DMS53 treated with DMSO at 0.1 percent for 48 hours (cell line): ENCODE results near the gene C5orf15.

Experiments used
- DNase-seq: peaks from one replicate; lab custom pipeline; 2025; ENCODE audit not compliant: unreplicated experiment; lab: John Stamatoyannopoulos, UW

Gene C5orf15

DNA sequence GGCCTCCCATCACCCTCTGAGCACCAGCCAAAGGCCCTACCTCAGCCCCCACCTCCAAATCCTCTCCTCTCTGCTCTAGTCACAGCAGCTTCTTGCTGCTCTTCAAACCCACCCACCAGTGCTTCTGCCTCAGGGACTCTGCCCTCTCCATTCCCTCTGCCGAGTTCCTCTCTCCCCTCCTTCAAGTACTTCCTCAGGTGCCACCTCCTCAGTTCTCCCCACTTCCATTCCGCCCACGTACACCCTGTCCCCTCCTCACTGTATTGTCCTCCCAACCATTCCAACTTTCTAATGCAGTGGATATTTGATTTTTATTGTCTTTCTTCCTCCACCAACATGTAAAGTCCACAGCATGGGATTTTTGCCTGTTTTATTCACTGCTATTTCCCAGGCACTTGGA, 43.2 kb downstream of the C5orf15 start:
- no peak for DNase-seq

DNA sequence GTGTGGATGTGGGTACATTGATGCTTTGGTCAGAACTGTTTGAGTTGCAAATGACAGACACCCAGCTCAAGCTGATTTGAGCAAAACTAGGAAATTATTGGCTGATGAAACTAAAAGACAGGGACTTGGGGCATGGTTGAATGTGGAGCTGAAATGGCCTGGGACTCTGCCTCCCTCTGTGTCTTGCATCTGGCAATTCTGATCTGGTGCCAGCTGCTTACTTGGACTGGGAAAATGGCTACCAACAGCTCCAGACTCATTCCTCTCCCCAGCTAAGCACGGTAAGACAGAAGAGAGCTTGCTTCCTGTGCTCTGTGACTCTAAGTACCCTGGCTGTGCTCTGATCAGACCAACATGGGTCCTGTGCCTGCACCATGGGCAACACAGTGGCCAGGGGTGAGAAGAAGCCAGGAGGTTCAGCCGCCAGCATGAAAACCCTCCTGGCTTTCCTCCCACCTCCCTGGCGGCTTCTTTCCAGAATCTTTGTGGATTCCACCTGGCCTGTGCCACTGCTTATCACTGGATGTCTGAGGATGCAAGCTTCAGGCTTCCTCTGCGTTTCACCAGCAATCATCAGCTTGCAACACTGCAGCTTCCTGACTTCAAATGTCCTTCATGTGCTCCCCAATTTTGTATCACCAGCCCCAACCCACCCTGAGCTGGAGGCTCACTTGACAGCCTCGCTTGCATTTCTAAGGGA, 44.1 kb downstream of the C5orf15 start:
- peak; percentile 54 for DNase-seq

DNA sequence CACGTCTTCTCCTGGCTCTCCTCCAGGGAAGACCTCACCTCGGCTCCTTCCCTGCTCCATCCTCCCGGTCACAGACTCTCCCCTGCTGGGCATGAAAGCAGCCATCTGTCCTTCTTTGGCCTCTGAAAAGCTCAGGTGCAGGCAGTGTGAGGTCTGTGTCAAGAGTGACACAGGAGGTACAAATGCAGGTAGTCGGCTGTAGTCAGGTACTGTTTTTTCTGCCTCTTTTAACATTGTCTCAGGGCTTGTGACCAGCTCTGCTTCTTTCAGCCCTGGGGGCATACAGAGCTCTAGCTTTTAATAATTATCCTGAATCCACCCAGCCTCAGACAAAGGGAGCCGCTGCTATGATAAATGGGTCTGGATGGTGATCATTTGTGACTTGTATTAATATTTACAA, 46.4 kb downstream of the C5orf15 start:
- DNase-seq, result no peak

DNA sequence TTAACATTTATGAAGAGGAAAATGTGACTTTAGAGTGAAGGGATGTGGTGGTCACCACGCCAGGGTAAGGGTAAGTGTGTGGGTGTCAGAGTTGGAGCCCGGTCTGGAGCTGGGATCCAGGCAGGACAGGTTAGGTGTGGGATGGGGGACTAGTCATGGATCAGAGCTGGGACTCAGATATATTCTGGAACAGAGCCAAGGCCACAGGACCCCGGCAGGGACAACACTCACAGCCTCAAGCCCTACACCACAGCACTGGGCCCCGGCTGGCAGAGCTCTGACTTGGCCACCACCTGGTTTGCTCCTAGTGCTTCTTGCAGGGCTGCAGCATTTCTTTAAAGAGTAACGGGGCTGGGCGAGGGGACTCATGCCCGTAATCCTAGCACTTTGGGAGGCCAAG, 47.4 kb downstream of the C5orf15 start:
- no peak for DNase-seq

DNA sequence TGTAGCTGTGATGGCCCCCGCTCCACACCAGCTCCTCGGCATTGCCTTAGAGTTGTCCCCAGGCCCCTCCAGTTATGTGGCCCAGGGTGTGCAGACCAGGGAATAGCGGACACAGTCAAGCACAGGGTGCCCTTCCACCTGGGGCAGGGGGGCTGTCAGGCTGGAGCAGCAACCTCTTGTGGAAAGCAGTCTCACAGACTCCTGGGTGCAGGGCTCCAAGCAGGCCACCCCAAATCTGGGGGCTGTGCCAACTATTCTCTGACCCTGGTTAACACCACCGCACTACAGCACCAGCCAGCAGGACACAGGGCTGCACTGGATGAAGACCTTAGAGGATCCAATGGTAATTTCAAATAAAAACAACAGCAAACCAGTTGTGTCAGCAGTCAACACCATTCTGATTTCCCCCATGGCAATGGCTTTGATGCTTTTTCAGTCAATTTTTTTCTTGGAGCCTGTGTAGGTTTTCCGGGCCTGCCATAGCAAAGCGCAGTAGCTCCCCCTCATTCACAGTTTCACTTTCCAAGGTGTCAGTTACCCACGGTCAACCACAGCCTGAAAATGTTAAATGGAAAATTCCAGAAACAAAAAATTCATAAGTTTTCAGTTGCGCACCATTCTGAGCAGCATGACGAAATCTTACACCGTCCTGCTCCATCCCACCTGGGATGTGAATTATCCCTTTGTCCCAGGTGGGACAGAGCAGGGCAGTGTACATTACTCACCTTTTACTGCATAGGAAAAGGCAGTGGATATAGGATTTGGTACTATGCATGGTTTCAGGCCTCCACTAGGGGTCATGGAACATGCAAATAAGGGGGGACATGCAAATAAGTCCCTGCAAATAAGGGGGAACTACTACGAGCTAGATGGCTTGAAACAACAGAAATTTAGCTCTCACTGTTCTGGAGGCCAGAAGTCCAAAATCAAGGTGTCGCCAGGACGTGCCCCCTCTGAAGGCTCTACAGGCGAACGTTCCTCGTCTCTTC, 49.0 kb downstream of the C5orf15 start:
- no peak for DNase-seq

DNA sequence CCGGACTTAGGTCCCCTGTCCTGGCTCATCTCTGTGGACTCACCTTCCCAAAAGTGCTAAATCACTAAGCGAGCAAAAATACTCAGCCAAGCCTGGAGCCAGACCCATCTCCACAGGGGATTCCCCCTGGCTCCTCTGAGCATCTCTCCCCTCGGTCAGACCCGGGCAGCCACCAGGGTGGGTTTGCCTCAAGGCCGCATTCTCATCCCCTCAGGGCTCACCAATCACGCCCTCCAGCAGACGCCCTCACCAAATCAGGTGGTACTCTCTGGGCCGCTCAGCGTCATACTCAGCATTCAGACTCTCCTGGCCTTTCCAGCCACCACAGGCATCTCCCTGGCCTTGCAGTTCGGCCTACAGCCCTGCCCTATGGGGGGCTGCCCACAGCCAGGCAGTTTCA, 49.7 kb downstream of the C5orf15 start:
- DNase-seq, result no peak

DNA sequence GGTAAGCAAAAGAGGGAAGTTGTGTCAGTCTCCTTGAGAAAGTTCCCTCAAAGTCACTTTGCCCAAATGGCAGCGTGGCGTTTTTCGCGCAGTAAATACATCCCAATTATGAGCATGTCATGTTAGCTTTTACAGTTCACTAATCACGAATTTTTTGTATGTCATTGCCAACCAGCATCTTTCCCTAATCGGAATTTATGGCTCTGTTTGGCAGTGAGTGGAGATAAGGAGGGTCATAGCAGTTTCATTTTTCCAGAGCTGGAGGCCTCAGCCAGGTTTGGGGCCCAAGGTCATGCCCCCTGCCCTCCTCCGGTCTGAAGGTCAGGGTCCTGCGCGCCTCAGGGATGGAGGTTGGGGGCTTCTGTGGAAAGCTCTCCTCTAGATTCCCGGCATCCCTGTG, 50.1 kb downstream of the C5orf15 start:
- DNase-seq, result no peak

DNA sequence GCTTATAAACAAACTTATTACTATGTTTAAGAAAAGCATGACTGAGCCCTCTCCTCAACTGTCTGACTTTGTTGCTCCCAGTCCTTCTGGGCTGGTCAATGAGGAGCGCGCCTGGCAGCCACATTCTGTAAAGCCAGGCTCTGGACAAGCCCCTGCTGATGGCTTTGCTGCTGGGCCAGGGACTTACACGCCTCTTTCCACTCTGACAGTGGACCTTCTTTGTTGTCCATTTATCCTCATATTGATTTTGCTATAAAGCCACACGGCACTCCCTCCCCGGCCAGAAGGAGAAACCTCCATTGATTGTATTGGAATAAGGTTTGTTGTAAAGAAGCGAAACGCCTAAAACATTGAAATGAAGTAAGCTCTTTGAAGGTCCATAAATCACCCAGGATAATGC, 50.6 kb downstream of the C5orf15 start:
- no peak for DNase-seq

DNA sequence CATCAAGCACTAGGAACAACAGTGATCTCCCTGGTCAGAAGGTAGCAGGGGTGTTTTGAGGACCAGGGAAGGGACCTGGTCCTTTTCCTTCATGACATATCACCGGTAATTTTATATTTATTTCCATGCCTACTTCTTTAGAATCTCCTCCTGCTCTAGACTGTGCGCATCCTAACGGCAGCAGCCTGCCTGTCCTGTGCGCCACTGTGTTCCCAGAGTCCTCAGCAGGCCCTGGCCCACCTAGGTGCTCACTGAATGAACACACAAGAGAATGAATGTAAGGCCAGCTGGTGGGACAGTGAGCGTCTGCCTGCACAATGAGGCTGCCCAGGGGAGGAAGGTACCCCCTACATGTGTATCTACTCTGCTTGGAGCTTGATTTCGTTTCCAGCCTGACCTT, 51.5 kb downstream of the C5orf15 start:
- no peak for DNase-seq

DNA sequence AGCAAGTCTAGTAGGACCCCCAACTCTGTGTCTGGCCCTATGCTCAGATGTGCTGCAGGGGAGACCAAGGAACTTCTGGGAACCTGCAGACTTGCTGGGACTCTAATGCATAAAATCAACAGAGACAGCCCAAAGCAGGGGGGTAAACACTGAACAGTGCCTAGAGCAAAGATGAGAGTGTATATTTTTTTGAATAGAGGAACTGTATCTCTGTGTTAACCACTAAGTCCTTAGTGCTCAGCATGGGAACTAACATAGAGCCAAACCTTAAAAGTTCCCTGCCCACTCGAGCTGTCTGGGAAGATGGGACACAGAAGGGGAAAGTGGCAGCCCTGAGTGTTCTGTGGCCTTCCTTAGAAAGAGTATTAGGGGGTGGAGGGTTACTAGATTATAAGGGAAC, 51.9 kb downstream of the C5orf15 start:
- no peak for DNase-seq

DNA sequence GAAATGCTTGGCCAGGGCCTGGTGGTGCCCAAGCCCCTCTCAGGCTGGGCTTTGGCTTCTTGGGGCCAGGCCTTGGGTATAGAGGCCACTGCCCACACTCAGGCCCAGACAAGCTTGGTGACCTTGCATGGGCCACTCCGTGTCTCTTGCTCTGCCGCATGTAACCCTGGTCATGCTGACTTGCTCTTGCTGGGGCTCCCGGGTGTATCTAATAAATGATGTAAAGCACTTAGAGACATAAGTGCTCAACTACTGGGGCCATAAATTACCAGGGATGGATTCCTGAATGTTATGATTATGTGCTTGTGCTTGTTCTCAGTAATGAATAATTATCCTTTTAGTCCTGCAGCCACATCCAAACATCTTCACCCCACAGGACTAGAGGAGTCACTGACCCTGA, 54.0 kb downstream of the C5orf15 start:
- DNase-seq, result no peak

DNA sequence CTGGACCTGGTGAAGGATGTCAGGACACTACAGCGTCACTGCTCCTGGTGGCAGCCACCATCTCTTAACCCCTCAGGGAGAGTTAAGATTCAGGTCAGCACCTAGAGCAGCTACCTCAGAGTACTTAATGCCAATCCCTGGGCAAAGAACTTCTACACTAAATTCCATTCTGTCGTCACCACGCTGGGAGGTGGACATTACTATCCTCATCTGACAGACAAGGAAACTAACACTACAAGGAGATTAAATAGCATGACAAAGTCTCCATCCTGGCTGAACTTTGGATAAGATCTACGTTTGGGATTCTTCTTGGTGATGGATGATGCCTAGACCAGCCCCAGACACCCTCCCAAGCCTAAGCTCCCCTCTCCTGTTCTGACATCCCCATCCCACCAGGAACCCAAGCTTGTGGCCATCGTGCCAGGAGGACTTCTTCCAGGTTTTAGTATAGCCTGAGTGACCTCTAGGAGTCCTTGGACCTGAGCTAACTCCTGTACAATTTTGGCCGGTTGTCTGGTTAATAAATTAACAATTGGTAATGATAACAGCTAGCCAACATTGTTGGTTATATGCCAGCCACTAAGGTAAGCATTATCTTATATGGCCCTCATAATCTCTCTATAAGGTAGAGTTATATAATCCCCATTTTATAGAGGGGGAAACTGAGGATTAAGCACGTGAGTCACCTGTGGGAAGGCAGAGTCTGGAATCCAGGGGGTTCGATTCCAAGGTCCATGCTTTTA, 54.8 kb downstream of the C5orf15 start:
- DNase-seq, result no peak

DNA sequence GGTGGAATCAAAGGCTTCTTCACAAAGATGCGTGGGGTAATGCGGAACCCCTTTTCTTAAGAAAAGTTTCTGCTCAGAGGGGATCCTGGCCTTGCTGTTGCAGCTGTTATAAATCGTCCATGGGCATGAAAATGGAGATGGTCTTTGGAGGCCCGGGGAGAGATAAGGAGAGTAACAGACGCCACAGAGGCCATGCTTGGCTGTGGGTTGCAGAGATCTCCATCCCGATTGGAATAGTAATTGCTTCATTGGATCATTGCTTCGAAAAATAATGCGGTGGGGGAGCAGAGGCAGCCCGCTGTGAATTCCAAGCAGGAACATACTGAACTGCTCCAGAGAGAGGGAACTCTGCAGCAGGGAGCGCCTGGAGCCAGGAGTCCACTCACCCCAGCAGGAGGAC, 55.5 kb downstream of the C5orf15 start:
- no peak for DNase-seq

DNA sequence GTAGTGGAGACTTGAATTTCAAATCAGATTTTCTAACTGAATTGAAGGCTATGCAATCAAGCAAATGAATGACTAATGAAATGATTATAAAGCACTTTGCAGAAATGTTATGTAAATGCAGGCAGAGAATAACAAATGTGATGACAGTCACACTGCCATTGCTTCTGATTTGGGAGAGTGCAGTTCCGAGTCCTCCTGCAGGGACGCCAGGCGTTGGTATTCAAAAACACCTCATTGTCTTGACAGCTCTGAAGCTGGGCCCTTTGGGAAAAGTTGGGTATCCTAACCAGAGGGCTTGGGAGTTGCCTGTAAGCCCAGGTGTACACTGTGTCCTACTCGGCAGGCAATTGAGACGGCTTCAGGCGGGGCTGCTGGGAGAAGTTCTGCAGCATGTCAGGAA, 57.9 kb downstream of the C5orf15 start:
- no peak for DNase-seq

DNA sequence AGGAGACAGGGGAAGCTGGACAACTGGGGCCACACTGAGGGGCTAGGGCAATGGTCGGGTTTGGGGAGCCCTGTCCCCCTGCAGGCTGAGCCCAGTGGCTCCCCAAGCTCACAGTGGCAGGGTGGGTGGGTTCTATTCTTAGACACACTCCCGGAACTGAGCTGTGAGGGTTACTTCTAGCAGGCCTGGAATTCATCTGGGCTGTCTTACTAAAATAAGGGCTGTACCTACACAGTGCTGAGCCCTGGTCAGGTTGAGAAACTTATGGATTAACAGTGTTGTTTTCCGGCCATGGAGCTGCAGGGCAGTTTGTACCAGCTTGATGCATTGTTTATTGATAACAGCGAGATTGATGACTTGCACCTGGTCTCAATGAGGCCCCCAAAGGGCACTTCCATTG, 58.8 kb downstream of the C5orf15 start:
- no peak for DNase-seq

DNA sequence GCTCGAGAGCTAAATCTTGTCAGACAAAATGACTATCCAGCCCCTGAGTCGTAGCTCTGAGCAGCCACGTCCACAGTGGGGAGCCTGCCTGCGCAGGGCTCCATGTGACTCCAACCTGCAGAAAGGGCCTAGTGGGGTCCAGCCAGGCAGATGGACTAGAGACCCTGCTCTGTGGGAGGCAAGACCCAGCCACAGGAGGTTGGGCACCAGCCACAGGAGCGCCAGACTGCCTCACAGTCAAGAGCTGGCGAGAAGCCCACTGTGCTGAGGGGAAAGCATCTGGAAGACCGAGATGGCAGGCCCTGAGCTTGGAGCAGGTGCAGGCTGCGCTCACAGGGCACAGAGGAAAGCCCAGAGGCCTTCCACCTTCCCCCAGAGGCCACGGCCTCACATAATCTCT, 61.4 kb downstream of the C5orf15 start:
- DNase-seq, result no peak

DNA sequence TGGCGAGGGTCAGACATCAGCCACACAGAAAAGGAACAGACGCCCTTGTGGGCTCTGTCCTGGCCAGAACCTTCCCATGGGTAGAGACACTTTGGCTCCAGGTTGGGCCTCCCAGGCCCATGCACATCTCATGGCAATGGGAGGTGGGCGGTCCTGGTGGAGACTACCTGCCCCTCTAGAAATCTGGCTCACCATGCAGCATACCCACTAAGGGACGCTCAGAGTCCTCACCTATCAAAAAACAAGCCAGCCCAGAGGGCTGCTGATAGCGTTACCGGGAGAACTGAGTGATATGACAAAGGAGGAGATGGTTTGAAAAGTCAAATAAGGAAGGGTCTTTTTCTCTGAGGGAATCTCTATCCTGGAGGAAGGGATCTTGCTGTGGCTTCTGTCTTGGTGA, 62.1 kb downstream of the C5orf15 start:
- no peak for DNase-seq
